Bronchial epithelial cell (primary cell): ENCODE results near the gene SSC5D. TPM values are rescaled to one million over a fixed set of nuclear protein-coding genes. Genes with fewer than 3 reads are reported as not detected.

Experiments used
- DNase-seq: peaks from one replicate; pipeline ENCODE4 v3.0.0-alpha.2; 2010; ENCODE audit warnings: low read depth
- FAIRE-seq: peaks from 2 replicates; lab custom pipeline; 2011; peaks lifted over from hg19 to GRCh38; lab: Jason Lieb, UNC
- H3K27me3 ChIP-seq: 2 replicates; pipeline ENCODE4 v1.5.1; 2011; ENCODE audit warnings: low read length; ENCODE audit not compliant: control insufficient read depth, insufficient read depth
- H3K36me3 ChIP-seq: 2 replicates; pipeline ENCODE4 v1.5.1; 2011; ENCODE audit warnings: low read length; ENCODE audit not compliant: control insufficient read depth, insufficient read depth
- H3K4me3 ChIP-seq: 2 replicates; pipeline ENCODE4 v1.5.1; 2011; ENCODE audit warnings: mild to moderate bottlenecking, low read depth, low read length, control low read depth
- total RNA-seq: library from RNA; depleted of rRNA; stranded (reverse); fragments of >200 nt; gene quantifications from 2 replicates; pipeline ENCODE4 v1.2.1, GENCODE V29; 2014
- TF ChIP-seq, protein P1 (sequence below): IDR thresholded peaks from 2 replicates; pipeline ENCODE4 v1.5.1; 2011; ENCODE audit warnings: mild to moderate bottlenecking, moderate library complexity, low read length, control low read depth, inconsistent platforms; ENCODE audit not compliant: insufficient read depth, severe bottlenecking

The SSC5D gene
- total RNA-seq, 1 donor from 2014 or later: under 0.01 TPM

DNA sequence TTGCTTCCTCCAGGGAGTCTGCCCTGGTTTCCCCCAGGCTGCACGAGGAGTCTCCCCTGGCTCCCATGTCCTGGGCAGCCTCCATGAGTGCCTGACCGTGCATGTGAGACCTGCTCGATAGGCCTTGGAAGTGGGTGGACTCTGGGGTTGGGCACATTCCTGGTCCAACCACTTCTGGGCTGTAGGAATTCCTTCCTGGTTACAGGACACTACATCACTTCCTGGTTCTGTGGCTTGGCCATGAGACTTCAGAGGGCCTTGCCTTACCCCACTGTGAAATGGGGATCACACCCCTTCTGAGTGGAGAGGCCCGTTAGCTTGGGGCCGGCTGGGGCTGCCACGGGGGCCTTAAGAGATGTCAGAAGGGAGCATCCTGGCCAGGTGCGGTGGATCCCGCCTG is 15.8 kb upstream of the SSC5D start:
- Histone ChIP-seq H3K4me3 (no peak overlapping the region), H3K36me3 (no peaks in the 10 kb centered on the region), H3K27me3 (no peaks in the 10 kb centered on the region)
- peak; percentile 60 for DNase-seq
- no peak for FAIRE-seq
- TF ChIP-seq, protein P1, sequence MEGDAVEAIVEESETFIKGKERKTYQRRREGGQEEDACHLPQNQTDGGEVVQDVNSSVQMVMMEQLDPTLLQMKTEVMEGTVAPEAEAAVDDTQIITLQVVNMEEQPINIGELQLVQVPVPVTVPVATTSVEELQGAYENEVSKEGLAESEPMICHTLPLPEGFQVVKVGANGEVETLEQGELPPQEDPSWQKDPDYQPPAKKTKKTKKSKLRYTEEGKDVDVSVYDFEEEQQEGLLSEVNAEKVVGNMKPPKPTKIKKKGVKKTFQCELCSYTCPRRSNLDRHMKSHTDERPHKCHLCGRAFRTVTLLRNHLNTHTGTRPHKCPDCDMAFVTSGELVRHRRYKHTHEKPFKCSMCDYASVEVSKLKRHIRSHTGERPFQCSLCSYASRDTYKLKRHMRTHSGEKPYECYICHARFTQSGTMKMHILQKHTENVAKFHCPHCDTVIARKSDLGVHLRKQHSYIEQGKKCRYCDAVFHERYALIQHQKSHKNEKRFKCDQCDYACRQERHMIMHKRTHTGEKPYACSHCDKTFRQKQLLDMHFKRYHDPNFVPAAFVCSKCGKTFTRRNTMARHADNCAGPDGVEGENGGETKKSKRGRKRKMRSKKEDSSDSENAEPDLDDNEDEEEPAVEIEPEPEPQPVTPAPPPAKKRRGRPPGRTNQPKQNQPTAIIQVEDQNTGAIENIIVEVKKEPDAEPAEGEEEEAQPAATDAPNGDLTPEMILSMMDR: no peak

DNA sequence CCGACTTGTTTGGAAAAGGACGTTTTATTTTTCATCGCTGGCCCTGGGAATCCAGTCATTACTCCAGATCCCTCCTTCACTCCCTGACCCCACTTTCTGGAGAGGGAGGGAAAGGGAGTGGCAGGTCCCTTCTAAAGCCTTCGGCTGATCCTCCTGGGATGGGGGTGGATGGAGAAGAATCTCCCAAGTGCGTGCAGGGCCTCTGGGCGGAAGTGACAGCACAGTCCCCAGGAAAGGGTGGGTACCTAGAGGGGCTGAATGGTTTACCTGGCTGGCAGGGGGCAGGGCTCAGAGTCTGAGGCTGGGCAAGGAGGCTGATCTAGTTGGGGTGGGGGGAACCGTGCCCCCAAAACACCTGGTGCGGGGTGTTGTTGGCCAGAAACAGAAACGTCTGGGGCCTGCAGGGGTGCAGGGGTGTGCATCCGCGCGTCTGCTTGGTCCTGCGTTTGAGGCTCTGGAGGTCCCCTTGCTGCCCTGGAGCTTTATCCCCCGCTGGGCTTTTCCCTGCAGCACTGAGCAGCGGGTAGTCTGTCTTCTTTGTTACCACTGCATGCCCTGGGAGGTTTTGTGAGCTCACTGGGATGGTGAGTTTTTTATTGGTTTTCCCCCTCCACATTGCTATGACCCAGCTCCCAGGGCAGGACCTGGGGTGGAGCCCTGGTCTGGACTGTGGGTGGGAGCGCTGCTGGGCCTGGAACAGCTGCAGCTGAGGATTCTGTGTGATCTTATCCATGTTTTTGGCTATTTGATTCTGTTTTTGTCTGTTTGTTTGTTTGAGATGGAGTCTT is 14.8 kb upstream of the SSC5D start:
- DNase-seq: no peak
- no peak for FAIRE-seq
- H3K36me3 ChIP-seq: no peaks in the 10 kb centered on the region
- no peaks in the 10 kb centered on the region for H3K27me3 ChIP-seq
- TF ChIP-seq, protein P1: no peak
- H3K4me3 ChIP-seq: no peak overlapping the region

DNA sequence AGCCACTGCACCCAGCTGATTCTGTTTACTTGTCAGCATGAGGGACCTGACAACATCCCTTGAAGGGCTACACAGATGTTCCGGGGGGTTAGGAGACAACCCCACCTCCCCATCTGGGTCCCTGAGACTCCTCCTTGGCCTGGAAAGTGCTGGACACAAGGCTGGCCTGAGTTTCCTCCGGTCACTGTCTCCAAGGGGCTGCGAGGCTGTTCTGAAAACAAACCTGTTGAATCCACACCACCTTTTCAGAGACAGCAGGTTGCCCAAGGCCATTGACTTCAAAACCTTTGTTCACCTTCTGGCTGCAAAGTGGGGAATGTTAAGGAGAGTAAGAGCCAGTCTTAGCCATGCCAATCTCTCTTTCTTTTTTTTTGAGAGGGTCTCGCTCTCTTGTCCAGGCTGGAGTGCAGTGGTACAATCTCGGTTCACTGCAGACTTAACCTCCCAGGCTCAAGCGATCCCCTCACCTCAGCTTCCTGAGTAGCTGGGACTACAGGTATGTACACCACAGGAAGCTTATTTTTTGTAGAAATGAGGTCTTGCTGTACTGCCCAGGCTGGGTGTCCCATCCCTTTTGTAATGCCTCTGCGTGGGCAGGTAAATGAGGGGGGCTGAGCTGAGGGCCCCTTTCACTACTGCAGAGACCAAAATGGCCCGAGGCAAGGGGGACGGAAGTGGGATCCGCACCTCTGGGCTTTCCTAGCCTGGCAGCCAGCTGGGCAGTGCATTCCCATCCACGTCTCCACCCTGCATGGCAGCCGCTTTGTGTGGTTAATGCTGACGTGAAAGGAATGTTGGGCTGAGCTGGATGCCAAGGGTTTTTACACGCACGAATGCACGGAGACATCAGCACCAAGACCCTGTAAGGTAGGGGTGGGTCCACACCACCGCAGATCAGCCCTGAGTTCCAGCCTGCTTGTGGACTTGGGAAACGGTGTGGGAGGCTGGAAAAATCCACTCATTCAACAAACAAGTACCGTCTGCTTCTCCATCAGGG is 13.7 kb upstream of the SSC5D start:
- FAIRE-seq (no peak), DNase-seq (peak; percentile 62)
- TF ChIP-seq, protein P1: no peak
- H3K27me3 ChIP-seq: no peaks in the 10 kb centered on the region
- no peak overlapping the region for H3K4me3 ChIP-seq
- H3K36me3 ChIP-seq: no peaks in the 10 kb centered on the region

DNA sequence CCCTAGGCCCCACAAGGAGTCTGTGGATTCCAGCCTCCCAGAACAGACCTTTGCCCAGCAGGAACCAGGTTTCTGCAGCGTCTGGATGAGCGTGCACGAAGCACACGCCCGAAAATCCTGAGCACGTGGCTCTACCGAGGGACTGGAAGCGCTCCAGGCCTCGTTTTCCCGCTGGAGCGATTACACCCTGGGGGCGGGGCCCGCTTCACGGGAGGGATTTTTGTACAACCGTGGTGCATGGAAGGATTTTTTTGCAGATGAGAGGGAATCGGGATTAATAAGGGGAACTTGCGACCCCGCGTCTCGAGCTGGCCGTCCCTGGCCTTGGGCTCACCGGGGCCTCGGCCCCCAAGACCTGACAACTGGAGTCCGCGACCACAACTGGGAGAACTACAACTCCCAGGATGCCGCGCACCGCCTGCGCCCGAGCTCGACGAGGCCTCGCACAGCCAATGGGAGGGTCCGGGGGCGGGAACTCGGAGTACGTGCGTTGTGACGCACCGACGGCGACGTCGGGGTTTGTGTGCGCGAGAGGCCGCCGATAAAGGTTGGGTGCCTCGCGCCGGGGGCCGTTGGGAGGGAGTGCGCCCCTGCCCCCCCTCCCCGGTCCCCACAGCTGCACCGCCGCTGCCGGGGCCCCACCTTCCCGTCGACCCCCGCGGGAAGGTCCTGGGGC is 12.0 kb upstream of the SSC5D start, which contains the start of gene ZNF628:
ZNF628 (plus strand) TSS at position 518 of the 676 bp plus-strand sequence. CDS start 3,294 bp downstream, outside the sequence.
- TF ChIP-seq, protein P1: no peak
- DNase-seq (peak; percentile 90), FAIRE-seq (no peak)
- Histone ChIP-seq H3K36me3 (no peaks in the 10 kb centered on the region), H3K4me3 (peak within 1 kb of the TSS; percentile 58), H3K27me3 (no peaks in the 10 kb centered on the region)

DNA sequence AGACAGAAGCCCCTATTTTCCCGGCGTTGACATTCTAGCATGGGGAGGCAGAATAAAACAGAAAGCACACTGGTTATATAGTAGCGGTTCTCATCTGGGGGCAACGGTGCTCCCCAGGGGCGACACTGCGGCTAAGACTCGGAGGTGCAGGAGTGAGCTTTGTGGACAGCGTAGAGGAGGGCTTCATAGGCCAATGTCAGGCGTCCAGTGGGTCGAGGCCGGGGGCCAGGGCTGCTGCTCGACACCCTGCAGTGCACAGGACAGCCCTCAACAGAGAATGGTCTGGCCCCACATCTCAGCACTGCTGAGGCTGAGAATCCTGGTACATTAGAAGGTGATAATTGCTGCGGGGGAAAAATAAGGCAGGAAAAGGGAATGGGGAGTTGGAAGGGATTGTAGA is 10.3 kb upstream of the SSC5D start:
- no peaks in the 10 kb centered on the region for H3K27me3 ChIP-seq
- FAIRE-seq: no peak
- H3K36me3 ChIP-seq: peaks cover 4% of the 10 kb centered on the region
- H3K4me3 ChIP-seq: no peak overlapping the region
- TF ChIP-seq, protein P1: no peak
- DNase-seq: no peak
